ENCODE data around the gene DTX1.

- TF ChIP-seq GATA3 (IDR thresholded peaks at IDR 0.05; ENCODE audit: low read depth, low read length): no peak
- TF ChIP-seq GATA2 (IDR thresholded peaks at IDR 0.05; ENCODE audit: low read depth, low read length): no peak
These were observed 80.5 kb downstream of the DTX1 start for GRCh38 chr12:113136990-113137511.

Measured in SH-SY5Y (cell line).